T47D (cell line): Measurements from ENCODE around the gene PSMD13.

Source experiments
- DNase-seq, 2 experiments: peaks; one replicate each; pipeline versions ENCODE4 v3.0.0 to v3.0.0-alpha.2; 2011 to 2012; ENCODE audit warnings: low read depth in 1 of 2, low spot score in 1 of 2
- JUND ChIP-seq: IDR thresholded peaks from 2 replicates; pipeline ENCODE4 v1.6.1; 2012; ENCODE audit warnings: low read depth
- in situ Hi-C: cut with HindIII; loops from 2 replicates; pipeline ENCODE4 v1.10.0; 2016; ENCODE audit warnings: low sequenced_read_pairs, low pct_unique_long_range_greater_than_20kb

Gene PSMD13

GRCh38 chr11:296171-297050 lies 59.6 kb downstream of the PSMD13 start:
- in situ Hi-C loops: no loop called here
- DNase-seq: no peak
- TF ChIP-seq JUND: no peak

- TF ChIP-seq JUND: no peak
- no peak for DNase-seq
- in situ Hi-C loops: no loop called here
Measured at GRCh38 chr11:297051-297585, 60.3 kb downstream of the PSMD13 start.

- DNase-seq: no peak
- in situ Hi-C loops: no loop called here
- TF ChIP-seq JUND: no peak
Measured at GRCh38 chr11:297586-298405, 61.0 kb downstream of the PSMD13 start.

GRCh38 chr11:298406-299065 lies 61.8 kb downstream of the PSMD13 start:
- no peak for TF ChIP-seq JUND
- in situ Hi-C loops: no loop called here
- DNase-seq: no peak

GRCh38 chr11:299081-299891 lies 62.5 kb downstream of the PSMD13 start, which contains the start of gene IFITM5:
TSS of gene IFITM5 (minus strand) at chr11:299526. CDS start at chr11:299490, 36 bp downstream.
- in situ Hi-C loops: no loop called here
- DNase-seq: no peak
- no peak for TF ChIP-seq JUND

- no peak for DNase-seq
- in situ Hi-C loops: no loop called here
- no peak for TF ChIP-seq JUND
Measured at GRCh38 chr11:299951-300735, 63.4 kb downstream of the PSMD13 start.
